ENCODE data around the gene ABCB11.
"Not testable (repeated sequence)": the region's sequence is repeated elsewhere in the genome, so short reads cannot be mapped to it uniquely, and the experiment has no call there.

ABCB11 gene

GRCh38 chr2:169042856-169043255, 11.7 kb upstream of the ABCB11 start:
- no peak for DNase-seq (ENCODE audit: low read depth in 2 of 2)

- no peak for DNase-seq (ENCODE audit: low read depth in 2 of 2)
These were observed 10.5 kb upstream of the ABCB11 start for GRCh38 chr2:169041594-169041993.

- no peak for DNase-seq (ENCODE audit: low read depth in 2 of 2)
These were observed 8.6 kb upstream of the ABCB11 start for GRCh38 chr2:169039702-169040101.

- DNase-seq (ENCODE audit: low read depth in 2 of 2) = no peak
These were observed 7.2 kb upstream of the ABCB11 start for GRCh38 chr2:169038338-169038757.

GRCh38 chr2:169036736-169037440, 5.8 kb upstream of the ABCB11 start:
- no peak for DNase-seq (ENCODE audit: low read depth in 2 of 2)

- no peak for DNase-seq (ENCODE audit: low read depth in 2 of 2)
These were observed 4.8 kb upstream of the ABCB11 start for GRCh38 chr2:169035887-169036286.

- DNase-seq (ENCODE audit: low read depth in 2 of 2) = no peak
These were observed 3.9 kb upstream of the ABCB11 start for GRCh38 chr2:169034984-169035544.

GRCh38 chr2:169034256-169034655, 3.1 kb upstream of the ABCB11 start:
- no peak for DNase-seq (ENCODE audit: low read depth in 2 of 2)

GRCh38 chr2:169029341-169029740, 1.8 kb downstream of the ABCB11 start:
- DNase-seq (ENCODE audit: low read depth in 2 of 2) = no peak

GRCh38 chr2:169027234-169027633, 3.9 kb downstream of the ABCB11 start:
- no peak for DNase-seq (ENCODE audit: low read depth in 2 of 2)

- DNase-seq (ENCODE audit: low read depth in 2 of 2) = no peak
These were observed 5.1 kb downstream of the ABCB11 start for GRCh38 chr2:169026056-169026455.

GRCh38 chr2:169023161-169023560, 8.0 kb downstream of the ABCB11 start:
- no peak for DNase-seq (ENCODE audit: low read depth in 2 of 2)

- no peak for DNase-seq (ENCODE audit: low read depth in 2 of 2)
These were observed 12.7 kb downstream of the ABCB11 start for GRCh38 chr2:169018390-169018789.

- DNase-seq (ENCODE audit: low read depth in 2 of 2) = no peak
These were observed 15.2 kb downstream of the ABCB11 start for GRCh38 chr2:169015943-169016342.

- no peak for DNase-seq (ENCODE audit: low read depth in 2 of 2)
These were observed 16.3 kb downstream of the ABCB11 start for GRCh38 chr2:169014780-169015179.

- DNase-seq (ENCODE audit: low read depth in 2 of 2) = no peak
These were observed 17.5 kb downstream of the ABCB11 start for GRCh38 chr2:169013628-169014026.

GRCh38 chr2:169012812-169013627, 18.1 kb downstream of the ABCB11 start:
- DNase-seq (ENCODE audit: low read depth in 2 of 2) = no peak

- DNase-seq (ENCODE audit: low read depth in 2 of 2) = not testable (repeated sequence)
These were observed 18.8 kb downstream of the ABCB11 start for GRCh38 chr2:169012191-169012792.

- no peak for DNase-seq (ENCODE audit: low read depth in 2 of 2)
These were observed 19.4 kb downstream of the ABCB11 start for GRCh38 chr2:169011698-169012097.

- no peak for DNase-seq (ENCODE audit: low read depth in 2 of 2)
These were observed 20.3 kb downstream of the ABCB11 start for GRCh38 chr2:169010633-169011460.

GRCh38 chr2:169009865-169010579, 21.1 kb downstream of the ABCB11 start:
- DNase-seq (ENCODE audit: low read depth in 2 of 2) = no peak

All from stimulated activated CD4-positive, alpha-beta T cell treated with anti-CD3 and anti-CD28 coated beads, Interleukin-1b, Interleukin-23, amount 100 ng/mL, for 4 hours (primary cell).